HG02852 (cell line): ENCODE results near the gene RPL13.

Source experiments
- ATAC-seq: cut with Tn5 transposase; IDR thresholded peaks from one replicate; pipeline ENCODE4 v1.9.1; 2021; ENCODE audit warnings: mild to moderate bottlenecking, moderate library complexity; ENCODE audit not compliant: unreplicated experiment

The RPL13 gene

DNA sequence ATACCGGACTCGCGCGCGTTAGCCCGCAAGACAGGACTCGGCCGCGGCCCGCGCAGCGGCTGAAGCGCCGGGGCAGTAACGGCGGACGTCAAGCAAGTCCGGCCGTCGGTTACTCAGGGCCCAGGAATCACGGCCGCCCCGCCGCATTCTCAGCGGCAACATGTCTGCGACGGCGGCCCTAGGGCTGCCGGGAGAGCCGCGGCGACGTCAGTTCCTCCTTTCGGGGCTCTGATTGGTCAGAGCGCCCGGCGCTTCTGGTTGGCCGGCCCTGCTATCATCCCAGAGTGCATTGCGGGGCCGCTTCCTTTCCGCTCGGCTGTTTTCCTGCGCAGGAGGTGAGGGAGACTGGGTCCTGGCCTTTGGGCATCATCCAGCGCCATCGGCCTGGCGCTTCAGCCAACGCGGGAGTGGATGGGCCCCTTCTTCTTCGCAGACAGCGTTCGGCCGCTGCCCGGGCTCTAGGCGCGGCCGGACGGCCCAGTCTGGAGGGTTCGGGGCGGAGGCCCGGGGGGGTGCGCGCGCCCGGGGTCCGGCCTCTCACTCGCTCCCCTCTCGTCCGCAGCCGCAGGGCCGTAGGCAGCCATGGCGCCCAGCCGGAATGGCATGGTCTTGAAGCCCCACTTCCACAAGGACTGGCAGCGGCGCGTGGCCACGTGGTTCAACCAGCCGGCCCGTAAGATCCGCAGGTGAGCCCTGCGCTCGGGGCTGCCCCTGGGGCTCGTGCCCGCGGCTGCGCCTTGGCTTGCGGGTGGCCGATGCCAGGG, at the start of gene RPL13:
TSS of gene RPL13 (plus strand) at position 305 of the 764 bp plus-strand sequence. CDS start at position 583, 278 bp downstream.
- ATAC-seq = peak; percentile 90

DNA sequence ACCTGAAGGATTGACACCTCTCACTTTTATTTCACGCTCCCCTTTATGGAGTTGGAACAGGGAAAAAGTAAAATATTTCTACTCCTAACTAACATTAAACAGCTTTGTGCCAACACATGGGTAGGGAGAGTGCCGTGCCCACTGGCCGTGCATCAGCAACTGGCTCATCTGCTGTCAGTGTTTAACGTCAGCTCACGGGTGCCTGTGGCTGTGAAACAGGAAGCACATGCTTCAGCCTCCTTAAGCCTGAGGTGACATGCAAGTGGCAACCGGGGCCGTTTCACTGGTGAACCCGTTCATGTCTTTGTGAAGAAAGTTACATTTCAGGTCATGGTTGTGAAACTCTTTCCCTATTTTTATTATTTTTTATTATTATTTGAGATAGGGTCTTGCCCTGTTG, 49.1 kb upstream of the RPL13 start:
- no peak for ATAC-seq

DNA sequence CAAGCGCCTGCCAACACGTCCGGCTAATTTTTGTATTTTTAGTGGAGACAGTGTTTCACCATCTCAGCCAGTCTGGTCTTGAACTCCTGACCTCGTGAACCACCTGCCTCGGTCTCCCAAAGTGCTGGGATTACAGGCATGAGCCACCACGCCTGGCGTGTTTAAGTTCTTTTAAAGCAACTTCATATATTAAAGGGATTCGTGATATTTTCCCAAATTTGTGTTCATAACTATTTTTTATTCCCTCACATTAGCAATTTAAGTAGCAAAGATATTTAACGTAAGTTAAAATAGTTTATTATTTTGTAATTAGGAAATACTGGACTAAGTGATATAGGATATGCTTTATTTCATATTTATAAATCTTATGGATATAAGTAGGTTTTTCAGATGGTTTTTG, 48.0 kb upstream of the RPL13 start:
- no peak for ATAC-seq

DNA sequence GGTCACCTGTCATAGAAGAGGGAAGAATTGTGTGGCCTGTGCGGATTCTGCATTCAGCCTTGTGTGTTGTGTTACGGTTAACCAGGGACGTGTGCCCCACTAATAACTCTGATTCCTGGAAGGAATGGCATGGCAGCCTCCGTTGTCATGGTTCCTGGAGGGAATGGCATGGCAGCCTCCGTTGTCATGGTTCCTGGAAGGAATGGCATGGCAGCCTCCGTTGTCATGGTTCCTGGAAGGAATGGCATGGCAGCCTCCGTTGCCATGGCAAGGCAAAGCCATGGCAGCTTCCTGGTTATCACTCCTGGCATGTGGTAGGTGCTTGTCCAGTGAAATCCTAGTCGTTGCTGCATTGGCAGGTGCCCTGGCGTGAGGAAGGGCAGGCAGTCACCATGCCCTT, 43.4 kb upstream of the RPL13 start:
- ATAC-seq = no peak

- ATAC-seq = no peak
These were observed 40.6 kb upstream of the RPL13 start for GRCh38 chr16:89519881-89520280.

GRCh38 chr16:89522287-89522686, 38.2 kb upstream of the RPL13 start:
- ATAC-seq = no peak

- no peak for ATAC-seq
These were observed 36.7 kb upstream of the RPL13 start for GRCh38 chr16:89523680-89524344.

- ATAC-seq = no peak
These were observed 35.2 kb upstream of the RPL13 start for GRCh38 chr16:89525146-89525913.

- ATAC-seq = no peak
These were observed 31.4 kb upstream of the RPL13 start for GRCh38 chr16:89529097-89529496.

GRCh38 chr16:89530401-89531381, 29.8 kb upstream of the RPL13 start:
- no peak for ATAC-seq

DNA sequence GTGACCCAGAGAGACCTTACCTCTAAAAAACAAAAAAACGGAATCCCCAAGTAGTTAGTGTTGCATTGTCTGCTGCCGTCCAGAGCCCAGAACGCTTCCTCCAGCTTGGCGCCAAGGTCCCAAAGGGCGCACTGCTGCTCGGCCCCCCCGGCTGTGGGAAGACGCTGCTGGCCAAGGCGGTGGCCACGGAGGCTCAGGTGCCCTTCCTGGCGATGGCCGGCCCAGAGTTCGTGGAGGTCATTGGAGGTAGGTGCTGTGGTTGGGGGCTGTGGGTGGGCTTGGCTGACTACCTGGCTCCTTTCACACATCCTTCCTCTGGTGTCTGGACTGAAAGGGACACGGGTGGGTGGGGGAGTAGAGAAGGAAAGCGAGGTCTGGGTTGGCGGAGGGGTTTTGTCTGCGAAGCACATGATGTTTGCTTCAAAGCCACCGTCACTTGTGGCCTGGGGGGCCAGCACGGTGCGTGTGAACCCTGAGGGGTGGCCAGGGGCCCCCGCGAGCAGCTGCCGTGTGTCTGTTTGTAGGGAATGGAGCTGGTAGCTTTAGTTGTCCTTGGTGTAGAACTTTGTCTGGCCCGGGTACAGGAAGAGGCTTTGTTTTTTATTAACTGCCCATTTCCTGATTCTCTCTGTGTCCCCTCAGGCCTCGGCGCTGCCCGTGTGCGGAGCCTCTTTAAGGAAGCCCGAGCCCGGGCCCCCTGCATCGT, 28.5 kb upstream of the RPL13 start:
- ATAC-seq = no peak

- ATAC-seq = no peak
These were observed 26.2 kb upstream of the RPL13 start for GRCh38 chr16:89534252-89534756.

DNA sequence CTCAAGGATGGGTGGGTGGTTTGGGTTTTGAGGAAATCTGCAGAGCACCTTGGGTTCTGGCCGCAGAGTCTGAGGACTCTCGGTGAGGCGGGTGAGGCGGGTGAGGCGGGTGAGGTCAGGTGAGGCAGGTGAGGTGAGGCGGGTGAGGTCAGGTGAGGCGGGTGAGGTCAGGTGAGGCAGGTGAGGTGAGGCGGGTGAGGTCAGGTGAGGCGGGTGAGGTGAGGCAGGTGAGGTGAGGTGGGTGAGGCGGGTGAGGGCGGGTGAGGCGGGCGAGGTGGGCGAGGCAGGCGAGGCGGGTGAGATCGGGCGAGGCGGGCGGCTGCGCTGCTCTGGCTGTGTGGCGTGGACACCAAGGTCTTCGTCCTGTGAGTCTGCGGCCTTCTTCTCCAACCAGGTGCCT, 24.1 kb upstream of the RPL13 start:
- ATAC-seq = no peak

GRCh38 chr16:89536886-89537548, 23.5 kb upstream of the RPL13 start:
- ATAC-seq = no peak

DNA sequence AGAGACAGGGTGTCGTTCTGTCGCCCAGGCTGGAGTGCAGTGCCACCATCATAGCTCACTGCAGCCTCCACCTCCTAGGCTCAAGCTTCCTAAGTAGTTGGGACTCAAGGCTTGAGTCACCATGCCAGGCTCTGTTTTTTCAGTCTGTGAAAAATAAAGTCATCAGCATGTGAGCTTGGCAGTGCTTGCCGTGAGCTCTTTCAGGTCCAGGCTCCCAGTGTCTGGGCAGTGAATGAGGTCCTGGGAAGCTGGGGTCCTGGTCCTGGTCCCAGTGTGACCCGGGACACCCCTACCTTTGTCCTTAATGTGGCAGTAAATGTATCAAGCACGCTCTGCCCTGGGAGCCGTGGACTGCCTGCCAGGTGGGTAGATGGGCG, 22.9 kb upstream of the RPL13 start:
- no peak for ATAC-seq

DNA sequence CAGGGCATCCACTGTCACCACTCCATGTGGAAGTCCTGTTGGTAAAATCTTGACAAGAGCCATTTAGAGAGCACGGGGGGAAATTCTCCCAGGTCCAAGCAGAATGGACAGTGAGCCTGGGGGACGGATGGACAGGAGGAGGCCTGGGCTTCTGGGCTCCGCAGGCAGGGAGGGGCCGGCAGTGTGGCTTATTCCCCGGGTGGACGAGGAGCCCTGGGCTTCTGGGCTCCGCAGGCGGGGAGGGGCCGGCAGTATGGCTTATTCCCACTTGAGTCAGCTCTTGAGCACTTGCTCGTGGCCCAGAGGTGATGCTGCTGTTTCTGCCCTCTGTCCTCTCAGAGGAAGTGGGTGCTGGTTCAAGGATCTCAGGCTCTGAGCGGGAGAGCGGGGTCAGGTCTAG, 22.2 kb upstream of the RPL13 start:
- no peak for ATAC-seq

DNA sequence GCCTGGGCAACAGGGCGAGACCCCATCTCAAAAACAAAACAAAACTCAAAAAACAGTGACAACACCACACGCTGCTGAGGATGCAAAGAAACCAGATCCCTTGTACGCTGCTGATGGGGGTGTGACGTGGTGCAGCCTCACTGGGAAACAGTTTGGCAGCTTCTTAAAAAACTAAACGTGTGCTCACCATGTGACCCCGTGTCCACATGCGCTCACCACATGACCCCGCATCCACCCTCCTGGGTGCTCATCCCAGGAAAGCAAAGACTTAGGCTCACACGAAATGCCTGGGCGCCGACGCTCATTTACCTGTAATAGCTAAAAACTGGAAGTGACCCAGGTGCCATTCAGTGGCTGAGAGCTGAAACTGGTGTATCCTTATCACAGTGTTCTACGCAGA, 19.9 kb upstream of the RPL13 start:
- no peak for ATAC-seq

GRCh38 chr16:89541792-89542191, 18.7 kb upstream of the RPL13 start:
- no peak for ATAC-seq

GRCh38 chr16:89544113-89544512, 16.4 kb upstream of the RPL13 start:
- no peak for ATAC-seq
